ENCODE results near the gene ACP2. TPM values are rescaled to one million over a fixed set of nuclear protein-coding genes. Genes with fewer than 3 reads are reported as not detected.

Gene ACP2
- total RNA-seq, 2 donors from 2014 or later: 94.6 to 104 TPM

DNA sequence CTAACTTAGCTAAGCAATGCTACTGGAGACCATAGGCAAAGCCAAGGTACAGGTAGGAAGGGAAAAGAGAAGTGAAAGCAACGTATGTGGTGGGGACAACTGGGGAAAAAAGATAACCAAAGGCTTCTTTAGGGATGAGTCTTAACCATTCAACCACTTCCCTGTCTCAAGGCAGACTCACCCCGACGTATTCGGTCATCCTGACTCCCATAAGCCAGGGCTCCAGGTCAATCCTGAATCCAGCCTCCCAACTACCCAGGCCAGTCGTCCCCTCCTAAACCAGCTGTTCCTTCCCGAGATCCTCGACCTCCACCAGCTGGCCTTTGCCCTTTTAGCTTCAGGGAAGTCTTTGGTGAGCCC lies 330 bp downstream of the ACP2 start:
- no peaks in the 10 kb centered on the region for H3K27me3 ChIP-seq (replicated peaks; ENCODE audit: insufficient read depth)
- peaks cover 8% of the 10 kb centered on the region for H3K4me1 ChIP-seq (replicated peaks)
- H3K4me3 ChIP-seq: peak overlapping the region; percentile 68 to 72
- TF ChIP-seq, protein P1, sequence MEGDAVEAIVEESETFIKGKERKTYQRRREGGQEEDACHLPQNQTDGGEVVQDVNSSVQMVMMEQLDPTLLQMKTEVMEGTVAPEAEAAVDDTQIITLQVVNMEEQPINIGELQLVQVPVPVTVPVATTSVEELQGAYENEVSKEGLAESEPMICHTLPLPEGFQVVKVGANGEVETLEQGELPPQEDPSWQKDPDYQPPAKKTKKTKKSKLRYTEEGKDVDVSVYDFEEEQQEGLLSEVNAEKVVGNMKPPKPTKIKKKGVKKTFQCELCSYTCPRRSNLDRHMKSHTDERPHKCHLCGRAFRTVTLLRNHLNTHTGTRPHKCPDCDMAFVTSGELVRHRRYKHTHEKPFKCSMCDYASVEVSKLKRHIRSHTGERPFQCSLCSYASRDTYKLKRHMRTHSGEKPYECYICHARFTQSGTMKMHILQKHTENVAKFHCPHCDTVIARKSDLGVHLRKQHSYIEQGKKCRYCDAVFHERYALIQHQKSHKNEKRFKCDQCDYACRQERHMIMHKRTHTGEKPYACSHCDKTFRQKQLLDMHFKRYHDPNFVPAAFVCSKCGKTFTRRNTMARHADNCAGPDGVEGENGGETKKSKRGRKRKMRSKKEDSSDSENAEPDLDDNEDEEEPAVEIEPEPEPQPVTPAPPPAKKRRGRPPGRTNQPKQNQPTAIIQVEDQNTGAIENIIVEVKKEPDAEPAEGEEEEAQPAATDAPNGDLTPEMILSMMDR (IDR thresholded peaks at IDR 0.05): no peak
- TF ChIP-seq POLR2A (IDR thresholded peaks at IDR 0.05) (no peak), POLR2AphosphoS5 (IDR thresholded peaks at IDR 0.05) (no peak)
- H3K36me3 ChIP-seq: peaks cover 0 to 11% of the 10 kb centered on the region in 2 donors
- DNase-seq (ENCODE audit: low spot score): no peak
- under 1% methylated on average over 7 of the region's 7 CpGs for WGBS
- H3K27ac ChIP-seq: peak overlapping the region; percentile 78 to 82
- intact Hi-C loops (cut with DNase I): loop anchor here (2.0 kb wide), 1 partner anchor 33 kb away; the partner anchor contains the start of gene DDB2
- no peaks in the 10 kb centered on the region for H3K9me3 ChIP-seq

DNA sequence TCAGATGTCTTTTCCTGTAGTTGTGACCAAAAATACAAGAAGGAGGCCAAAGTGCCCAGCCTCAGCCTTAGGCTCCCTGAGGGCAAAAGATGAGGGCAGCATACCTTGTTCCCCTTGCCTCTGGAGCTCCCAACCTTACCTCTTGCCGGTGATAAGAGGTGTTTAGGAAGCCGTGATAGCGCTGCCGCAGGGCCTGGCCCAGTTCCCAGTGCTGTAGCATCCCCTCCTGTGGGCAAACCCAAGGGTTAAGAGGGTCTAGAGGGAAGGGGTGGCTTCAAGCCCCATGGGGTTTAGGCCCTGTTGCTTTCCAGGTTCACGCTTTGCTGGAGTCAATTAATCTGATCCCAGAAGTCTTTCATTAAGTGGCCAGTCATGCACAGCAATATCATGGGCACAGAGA lies 1.1 kb downstream of the ACP2 start:
- TF ChIP-seq POLR2AphosphoS5 (IDR thresholded peaks at IDR 0.05) (no peak), POLR2A (IDR thresholded peaks at IDR 0.05) (no peak)
- TF ChIP-seq, protein P1 (IDR thresholded peaks at IDR 0.05): no peak
- WGBS: 90% methylated on average over 5 of the region's 5 CpGs
- Histone ChIP-seq H3K36me3 (peaks cover 0 to 11% of the 10 kb centered on the region in 2 donors), H3K4me1 (replicated peaks) (peaks cover 12% of the 10 kb centered on the region), H3K9me3 (no peaks in the 10 kb centered on the region), H3K27ac (no peak overlapping the region), H3K27me3 (replicated peaks; ENCODE audit: insufficient read depth) (no peaks in the 10 kb centered on the region), H3K4me3 (peak overlapping the region; percentile 68 to 72)
- DNase-seq (ENCODE audit: low spot score): no peak
- intact Hi-C loops (cut with DNase I): no loop called here

DNA sequence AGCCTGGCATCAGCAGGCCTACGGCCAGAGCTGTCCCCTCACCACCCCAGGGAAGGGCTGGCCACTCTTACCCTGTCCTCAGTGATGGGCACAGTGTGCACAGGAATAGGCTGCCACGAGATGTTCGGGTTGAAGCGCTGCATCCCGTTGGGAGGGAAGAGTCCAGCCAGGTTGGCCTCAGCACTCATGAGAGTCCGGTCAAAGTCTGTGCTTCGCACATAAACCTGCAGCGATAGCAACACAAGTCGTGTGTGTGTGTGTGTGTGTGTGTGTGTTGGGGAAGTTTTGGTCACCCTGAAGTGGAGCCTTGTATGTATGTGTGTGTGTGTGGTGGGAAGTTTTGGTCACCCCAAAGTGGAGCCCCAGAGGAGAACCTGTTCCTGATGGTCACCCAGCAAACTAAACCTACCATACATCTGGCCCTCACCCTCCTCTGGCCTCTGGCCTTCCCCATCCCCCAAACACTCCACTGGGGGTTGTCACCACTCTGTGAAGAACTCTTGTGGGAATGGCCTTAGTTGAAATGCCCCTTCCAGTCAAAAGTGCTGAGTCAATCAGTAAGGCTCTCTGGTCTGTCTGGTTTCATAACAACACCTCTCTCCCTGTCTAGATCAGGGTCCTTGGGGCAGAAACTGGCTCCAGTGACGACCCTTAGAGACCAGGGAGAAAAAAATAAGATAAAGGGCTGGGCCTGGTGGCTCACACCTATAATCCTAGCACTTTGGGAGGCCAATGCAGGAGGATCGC lies 2.8 kb downstream of the ACP2 start:
- no peak overlapping the region for H3K27ac ChIP-seq
- no peaks in the 10 kb centered on the region for H3K9me3 ChIP-seq
- H3K27me3 ChIP-seq (replicated peaks; ENCODE audit: insufficient read depth): no peaks in the 10 kb centered on the region
- H3K4me1 ChIP-seq (replicated peaks): peaks cover 12% of the 10 kb centered on the region
- peaks cover 5 to 20% of the 10 kb centered on the region in 2 donors for H3K36me3 ChIP-seq
- DNase-seq (ENCODE audit: low spot score): no peak
- no peak overlapping the region for H3K4me3 ChIP-seq
- no peak for TF ChIP-seq POLR2AphosphoS5 (IDR thresholded peaks at IDR 0.05)
- TF ChIP-seq, protein P1 (IDR thresholded peaks at IDR 0.05): no peak
- TF ChIP-seq POLR2A (IDR thresholded peaks at IDR 0.05): no peak
- 90% methylated on average over 11 of the region's 11 CpGs for WGBS
- intact Hi-C loops (cut with DNase I): no loop called here

DNA sequence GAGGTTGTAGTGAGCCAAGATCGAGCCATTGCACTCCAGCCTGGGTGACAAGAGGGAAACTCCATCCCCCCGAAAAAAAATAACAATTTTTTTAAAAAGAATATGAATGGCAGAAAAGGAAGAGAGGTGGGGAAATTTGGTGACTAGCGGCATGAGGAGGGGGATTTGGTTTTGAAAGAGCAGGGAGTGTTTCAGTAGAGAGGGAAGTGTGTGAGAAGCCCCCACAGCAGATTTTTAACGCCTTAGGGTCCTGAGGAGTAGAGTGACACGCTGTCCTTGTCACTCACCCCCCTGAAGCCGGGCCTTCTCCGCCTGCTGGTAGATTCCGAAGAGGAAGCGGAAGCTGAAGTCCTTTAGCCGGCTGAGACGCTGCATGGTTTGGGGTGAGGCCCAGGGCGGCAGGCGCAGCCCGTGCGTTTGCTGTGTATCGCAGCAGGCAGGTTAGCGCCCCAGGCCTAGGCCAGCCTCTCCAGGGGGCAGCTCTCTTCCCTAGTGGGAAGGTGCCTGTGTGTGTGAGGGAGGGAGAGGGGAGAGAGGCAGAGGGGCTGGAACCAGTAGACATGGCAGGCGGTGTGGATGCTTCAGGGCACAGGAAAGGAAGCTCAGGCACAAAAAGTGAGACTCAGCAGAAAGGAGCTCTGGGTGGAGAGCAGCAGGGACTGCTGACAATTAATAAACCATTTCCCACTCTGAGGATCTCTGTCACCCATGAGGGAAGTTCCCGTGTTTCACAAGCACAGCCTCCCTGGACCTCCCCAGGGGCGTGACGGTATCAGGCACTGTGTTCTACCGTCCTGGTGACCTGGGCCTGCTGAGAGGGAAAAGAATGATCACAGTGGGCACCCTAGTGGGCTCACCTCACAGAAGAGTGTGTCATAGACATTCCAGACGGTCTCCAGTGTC lies 3.9 kb downstream of the ACP2 start:
- no peak for DNase-seq (ENCODE audit: low spot score)
- intact Hi-C loops (cut with DNase I): no loop called here
- H3K4me1 ChIP-seq (replicated peaks): peaks cover 12% of the 10 kb centered on the region
- no peak overlapping the region for H3K4me3 ChIP-seq
- 91% methylated on average over 23 of the region's 23 CpGs for WGBS
- H3K27me3 ChIP-seq (replicated peaks; ENCODE audit: insufficient read depth): no peaks in the 10 kb centered on the region
- H3K9me3 ChIP-seq: no peaks in the 10 kb centered on the region
- peaks cover 5 to 28% of the 10 kb centered on the region in 2 donors for H3K36me3 ChIP-seq
- TF ChIP-seq, protein P1 (IDR thresholded peaks at IDR 0.05): no peak
- TF ChIP-seq POLR2A (IDR thresholded peaks at IDR 0.05): no peak
- TF ChIP-seq POLR2AphosphoS5 (IDR thresholded peaks at IDR 0.05): no peak
- no peak overlapping the region for H3K27ac ChIP-seq
